Measurements from ENCODE around the gene FBXW5. TPM values are rescaled to one million over a fixed set of nuclear protein-coding genes. Genes with fewer than 3 reads are reported as not detected.

Gene FBXW5
- total and polyA plus RNA-seq, 2 experiments from 2014 or later = 27.0 to 111 TPM

DNA sequence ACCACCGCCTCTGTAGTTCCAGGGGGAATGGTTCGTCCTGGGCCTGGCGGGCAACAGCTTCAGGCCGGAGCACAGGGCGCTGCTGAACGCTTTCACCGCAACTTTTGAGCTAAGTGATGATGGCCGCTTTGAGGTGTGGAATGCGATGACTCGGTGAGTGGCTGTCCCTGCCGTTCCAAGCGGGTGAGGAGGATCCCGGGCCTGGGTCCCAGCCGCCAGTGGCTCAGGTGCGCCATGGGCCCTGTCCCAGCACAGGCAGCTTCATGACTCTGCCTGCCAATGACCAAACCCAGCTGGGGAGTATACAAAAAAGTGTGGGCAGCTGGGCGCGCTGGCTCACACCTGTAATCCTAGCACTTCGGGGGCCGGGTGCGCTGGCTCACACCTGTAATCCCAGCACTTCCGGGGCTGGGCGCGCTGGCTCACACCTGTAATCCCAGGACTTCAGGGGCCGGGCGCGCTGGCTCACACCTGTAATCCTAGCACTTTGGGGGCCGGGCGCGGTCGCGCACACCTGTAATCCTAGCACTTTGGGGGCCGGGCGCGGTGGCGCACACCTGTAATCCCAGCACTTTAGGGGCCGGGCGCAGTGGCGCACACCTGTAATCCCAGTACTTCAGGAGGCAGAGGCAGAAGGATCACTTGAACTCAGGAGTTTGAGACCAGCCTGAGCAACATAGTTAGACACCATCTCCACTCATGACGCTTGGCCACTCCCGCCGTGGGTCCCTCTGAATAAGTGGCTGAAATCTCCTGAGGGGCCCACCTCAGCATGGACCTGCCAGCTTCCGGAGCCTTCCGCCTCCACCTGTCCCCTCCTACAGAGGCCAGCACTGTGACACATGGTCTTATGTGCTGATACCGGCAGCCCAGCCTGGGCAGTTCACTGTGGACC is 8.6 kb upstream of the FBXW5 start:
- Histone ChIP-seq H3K27ac (ENCODE audit: low read depth) (no peak overlapping the region), H3F3A (replicated peaks; ENCODE audit: low read depth) (no peaks in the 10 kb centered on the region; the same call in 1 of the 2 replicates), H3K9me2 (ENCODE audit: insufficient read depth) (0 out of 2 replicates have a peak, but pooled peaks cover 6% of the 10 kb centered on the region), H3K4me2 (no peak overlapping the region), H3K27me3 (ENCODE audit: insufficient read depth) (no peaks in the 10 kb centered on the region), H4K20me1 (replicated peaks; ENCODE audit: insufficient read depth) (no peaks in the 10 kb centered on the region), H3K4me1 (ENCODE audit: insufficient read depth) (peaks cover 5% of the 10 kb centered on the region), H3K36me3 (ENCODE audit: insufficient read depth) (no peaks in the 10 kb centered on the region), H2AFZ (no peak overlapping the region), H3K4me3 (no peak overlapping the region), H3K79me2 (replicated peaks; ENCODE audit: insufficient read depth) (no peaks in the 10 kb centered on the region)
- H3K4me1 Mint-ChIP-seq = peaks cover 3% of the 10 kb centered on the region; the same call in 2 of the 3 replicates
- TF ChIP-seq POLR2AphosphoS5 (IDR thresholded peaks at IDR 0.05; ENCODE audit: low read depth) = no peak
- TF ChIP-seq ZNF114 (CRISPR knock-in tag; IDR thresholded peaks at IDR 0.05) = no peak
- TF ChIP-seq ZNF331 (CRISPR knock-in tag; IDR thresholded peaks at IDR 0.05; ENCODE audit: low read depth) = no peak
- no peak for TF ChIP-seq CREB1 (CRISPR knock-in tag; IDR thresholded peaks at IDR 0.05; ENCODE audit: low read depth)
- no peak for TF ChIP-seq STAT1 (IDR thresholded peaks at IDR 0.05; ENCODE audit: unreplicated experiment)
- TF ChIP-seq, protein P1, sequence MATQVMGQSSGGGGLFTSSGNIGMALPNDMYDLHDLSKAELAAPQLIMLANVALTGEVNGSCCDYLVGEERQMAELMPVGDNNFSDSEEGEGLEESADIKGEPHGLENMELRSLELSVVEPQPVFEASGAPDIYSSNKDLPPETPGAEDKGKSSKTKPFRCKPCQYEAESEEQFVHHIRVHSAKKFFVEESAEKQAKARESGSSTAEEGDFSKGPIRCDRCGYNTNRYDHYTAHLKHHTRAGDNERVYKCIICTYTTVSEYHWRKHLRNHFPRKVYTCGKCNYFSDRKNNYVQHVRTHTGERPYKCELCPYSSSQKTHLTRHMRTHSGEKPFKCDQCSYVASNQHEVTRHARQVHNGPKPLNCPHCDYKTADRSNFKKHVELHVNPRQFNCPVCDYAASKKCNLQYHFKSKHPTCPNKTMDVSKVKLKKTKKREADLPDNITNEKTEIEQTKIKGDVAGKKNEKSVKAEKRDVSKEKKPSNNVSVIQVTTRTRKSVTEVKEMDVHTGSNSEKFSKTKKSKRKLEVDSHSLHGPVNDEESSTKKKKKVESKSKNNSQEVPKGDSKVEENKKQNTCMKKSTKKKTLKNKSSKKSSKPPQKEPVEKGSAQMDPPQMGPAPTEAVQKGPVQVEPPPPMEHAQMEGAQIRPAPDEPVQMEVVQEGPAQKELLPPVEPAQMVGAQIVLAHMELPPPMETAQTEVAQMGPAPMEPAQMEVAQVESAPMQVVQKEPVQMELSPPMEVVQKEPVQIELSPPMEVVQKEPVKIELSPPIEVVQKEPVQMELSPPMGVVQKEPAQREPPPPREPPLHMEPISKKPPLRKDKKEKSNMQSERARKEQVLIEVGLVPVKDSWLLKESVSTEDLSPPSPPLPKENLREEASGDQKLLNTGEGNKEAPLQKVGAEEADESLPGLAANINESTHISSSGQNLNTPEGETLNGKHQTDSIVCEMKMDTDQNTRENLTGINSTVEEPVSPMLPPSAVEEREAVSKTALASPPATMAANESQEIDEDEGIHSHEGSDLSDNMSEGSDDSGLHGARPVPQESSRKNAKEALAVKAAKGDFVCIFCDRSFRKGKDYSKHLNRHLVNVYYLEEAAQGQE (IDR thresholded peaks at IDR 0.05; ENCODE audit: unreplicated experiment) = no peak
- TF ChIP-seq EZH2 (IDR thresholded peaks at IDR 0.05; ENCODE audit: low read depth, unreplicated experiment) = no peak
- TF ChIP-seq JUNB (IDR thresholded peaks at IDR 0.05; ENCODE audit: unreplicated experiment) = no peak
- TF ChIP-seq EZH2phosphoT487 (IDR thresholded peaks at IDR 0.05; ENCODE audit: unreplicated experiment) = no peak
- TF ChIP-seq NANOG (IDR thresholded peaks at IDR 0.05; ENCODE audit: borderline replicate concordance) = no peak
- TF ChIP-seq, protein P2, sequence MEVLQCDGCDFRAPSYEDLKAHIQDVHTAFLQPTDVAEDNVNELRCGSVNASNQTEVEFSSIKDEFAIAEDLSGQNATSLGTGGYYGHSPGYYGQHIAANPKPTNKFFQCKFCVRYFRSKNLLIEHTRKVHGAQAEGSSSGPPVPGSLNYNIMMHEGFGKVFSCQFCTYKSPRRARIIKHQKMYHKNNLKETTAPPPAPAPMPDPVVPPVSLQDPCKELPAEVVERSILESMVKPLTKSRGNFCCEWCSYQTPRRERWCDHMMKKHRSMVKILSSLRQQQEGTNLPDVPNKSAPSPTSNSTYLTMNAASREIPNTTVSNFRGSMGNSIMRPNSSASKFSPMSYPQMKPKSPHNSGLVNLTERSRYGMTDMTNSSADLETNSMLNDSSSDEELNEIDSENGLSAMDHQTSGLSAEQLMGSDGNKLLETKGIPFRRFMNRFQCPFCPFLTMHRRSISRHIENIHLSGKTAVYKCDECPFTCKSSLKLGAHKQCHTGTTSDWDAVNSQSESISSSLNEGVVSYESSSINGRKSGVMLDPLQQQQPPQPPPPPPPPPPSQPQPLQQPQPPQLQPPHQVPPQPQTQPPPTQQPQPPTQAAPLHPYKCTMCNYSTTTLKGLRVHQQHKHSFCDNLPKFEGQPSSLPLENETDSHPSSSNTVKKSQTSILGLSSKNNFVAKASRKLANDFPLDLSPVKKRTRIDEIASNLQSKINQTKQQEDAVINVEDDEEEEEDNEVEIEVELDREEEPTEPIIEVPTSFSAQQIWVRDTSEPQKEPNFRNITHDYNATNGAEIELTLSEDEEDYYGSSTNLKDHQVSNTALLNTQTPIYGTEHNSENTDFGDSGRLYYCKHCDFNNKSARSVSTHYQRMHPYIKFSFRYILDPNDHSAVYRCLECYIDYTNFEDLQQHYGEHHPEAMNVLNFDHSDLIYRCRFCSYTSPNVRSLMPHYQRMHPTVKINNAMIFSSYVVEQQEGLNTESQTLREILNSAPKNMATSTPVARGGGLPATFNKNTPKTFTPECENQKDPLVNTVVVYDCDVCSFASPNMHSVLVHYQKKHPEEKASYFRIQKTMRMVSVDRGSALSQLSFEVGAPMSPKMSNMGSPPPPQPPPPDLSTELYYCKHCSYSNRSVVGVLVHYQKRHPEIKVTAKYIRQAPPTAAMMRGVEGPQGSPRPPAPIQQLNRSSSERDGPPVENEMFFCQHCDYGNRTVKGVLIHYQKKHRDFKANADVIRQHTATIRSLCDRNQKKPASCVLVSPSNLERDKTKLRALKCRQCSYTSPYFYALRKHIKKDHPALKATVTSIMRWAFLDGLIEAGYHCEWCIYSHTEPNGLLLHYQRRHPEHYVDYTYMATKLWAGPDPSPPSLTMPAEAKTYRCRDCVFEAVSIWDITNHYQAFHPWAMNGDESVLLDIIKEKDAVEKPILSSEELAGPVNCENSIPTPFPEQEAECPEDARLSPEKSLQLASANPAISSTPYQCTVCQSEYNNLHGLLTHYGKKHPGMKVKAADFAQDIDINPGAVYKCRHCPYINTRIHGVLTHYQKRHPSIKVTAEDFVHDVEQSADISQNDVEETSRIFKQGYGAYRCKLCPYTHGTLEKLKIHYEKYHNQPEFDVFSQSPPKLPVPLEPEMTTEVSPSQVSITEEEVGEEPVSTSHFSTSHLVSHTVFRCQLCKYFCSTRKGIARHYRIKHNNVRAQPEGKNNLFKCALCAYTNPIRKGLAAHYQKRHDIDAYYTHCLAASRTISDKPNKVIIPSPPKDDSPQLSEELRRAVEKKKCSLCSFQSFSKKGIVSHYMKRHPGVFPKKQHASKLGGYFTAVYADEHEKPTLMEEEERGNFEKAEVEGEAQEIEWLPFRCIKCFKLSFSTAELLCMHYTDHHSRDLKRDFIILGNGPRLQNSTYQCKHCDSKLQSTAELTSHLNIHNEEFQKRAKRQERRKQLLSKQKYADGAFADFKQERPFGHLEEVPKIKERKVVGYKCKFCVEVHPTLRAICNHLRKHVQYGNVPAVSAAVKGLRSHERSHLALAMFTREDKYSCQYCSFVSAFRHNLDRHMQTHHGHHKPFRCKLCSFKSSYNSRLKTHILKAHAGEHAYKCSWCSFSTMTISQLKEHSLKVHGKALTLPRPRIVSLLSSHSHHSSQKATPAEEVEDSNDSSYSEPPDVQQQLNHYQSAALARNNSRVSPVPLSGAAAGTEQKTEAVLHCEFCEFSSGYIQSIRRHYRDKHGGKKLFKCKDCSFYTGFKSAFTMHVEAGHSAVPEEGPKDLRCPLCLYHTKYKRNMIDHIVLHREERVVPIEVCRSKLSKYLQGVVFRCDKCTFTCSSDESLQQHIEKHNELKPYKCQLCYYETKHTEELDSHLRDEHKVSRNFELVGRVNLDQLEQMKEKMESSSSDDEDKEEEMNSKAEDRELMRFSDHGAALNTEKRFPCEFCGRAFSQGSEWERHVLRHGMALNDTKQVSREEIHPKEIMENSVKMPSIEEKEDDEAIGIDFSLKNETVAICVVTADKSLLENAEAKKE (CRISPR knock-in tag; IDR thresholded peaks at IDR 0.05) = no peak
- TF ChIP-seq, protein P3, sequence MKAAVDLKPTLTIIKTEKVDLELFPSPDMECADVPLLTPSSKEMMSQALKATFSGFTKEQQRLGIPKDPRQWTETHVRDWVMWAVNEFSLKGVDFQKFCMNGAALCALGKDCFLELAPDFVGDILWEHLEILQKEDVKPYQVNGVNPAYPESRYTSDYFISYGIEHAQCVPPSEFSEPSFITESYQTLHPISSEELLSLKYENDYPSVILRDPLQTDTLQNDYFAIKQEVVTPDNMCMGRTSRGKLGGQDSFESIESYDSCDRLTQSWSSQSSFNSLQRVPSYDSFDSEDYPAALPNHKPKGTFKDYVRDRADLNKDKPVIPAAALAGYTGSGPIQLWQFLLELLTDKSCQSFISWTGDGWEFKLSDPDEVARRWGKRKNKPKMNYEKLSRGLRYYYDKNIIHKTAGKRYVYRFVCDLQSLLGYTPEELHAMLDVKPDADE (IDR thresholded peaks at IDR 0.05) = no peak
- TF ChIP-seq, protein P4, sequence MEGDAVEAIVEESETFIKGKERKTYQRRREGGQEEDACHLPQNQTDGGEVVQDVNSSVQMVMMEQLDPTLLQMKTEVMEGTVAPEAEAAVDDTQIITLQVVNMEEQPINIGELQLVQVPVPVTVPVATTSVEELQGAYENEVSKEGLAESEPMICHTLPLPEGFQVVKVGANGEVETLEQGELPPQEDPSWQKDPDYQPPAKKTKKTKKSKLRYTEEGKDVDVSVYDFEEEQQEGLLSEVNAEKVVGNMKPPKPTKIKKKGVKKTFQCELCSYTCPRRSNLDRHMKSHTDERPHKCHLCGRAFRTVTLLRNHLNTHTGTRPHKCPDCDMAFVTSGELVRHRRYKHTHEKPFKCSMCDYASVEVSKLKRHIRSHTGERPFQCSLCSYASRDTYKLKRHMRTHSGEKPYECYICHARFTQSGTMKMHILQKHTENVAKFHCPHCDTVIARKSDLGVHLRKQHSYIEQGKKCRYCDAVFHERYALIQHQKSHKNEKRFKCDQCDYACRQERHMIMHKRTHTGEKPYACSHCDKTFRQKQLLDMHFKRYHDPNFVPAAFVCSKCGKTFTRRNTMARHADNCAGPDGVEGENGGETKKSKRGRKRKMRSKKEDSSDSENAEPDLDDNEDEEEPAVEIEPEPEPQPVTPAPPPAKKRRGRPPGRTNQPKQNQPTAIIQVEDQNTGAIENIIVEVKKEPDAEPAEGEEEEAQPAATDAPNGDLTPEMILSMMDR (conservative IDR thresholded peaks at IDR 0.05; ENCODE audit: low read depth in 2 of 2) = no peak
- H3K9me3 Mint-ChIP-seq = peaks cover 4% of the 10 kb centered on the region; the same call in 2 of the 3 replicates
- no peaks in the 10 kb centered on the region; the same call in 2 of the 3 replicates for H3K36me3 Mint-ChIP-seq (ENCODE audit: low read depth)
- no peak overlapping the region for H3K4me3 Mint-ChIP-seq
- DNase-seq (ENCODE audit: low spot score) (peak; percentile 45), ATAC-seq (no peak)
- H3K27me3 Mint-ChIP-seq (ENCODE audit: insufficient read depth, low read depth, poor library complexity) = peaks cover 4% of the 10 kb centered on the region
- H3K27ac Mint-ChIP-seq = no peak overlapping the region
